GM18861 (cell line): ENCODE data around the gene MED12.
A peak's percentile ranks its signal among the peaks of the same experiment; 100 is the strongest.

ENCODE experiments used
- ATAC-seq: cut with Tn5 transposase; IDR thresholded peaks from one replicate; pipeline ENCODE4 v1.9.1; 2021; ENCODE audit not compliant: unreplicated experiment

MED12 gene

GRCh38 chrX:71118032-71118984, at the start of gene MED12:
Gene MED12 (plus strand): TSS chrX:71118596. CDS start chrX:71118755, 159 bp downstream.
- peak; percentile 75 for ATAC-seq

DNA sequence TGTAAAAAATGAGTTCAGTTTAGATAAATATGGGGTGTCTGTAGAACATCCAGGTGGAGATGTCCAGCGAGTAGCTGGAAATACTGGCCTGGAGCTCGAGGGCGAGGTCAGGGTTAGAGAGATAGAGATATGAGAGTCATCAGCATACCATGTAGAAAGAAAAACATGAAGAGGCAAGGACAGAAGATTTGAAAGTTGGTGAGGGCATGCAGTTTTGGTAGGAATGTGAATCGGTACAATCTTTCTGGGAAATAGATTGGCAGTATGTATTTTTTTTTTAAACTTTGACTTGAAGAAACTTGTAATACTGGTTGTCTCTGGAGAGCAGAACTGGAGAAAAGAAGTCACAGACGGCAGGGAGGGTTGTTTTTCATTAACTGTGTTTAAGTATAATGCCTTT, 47.9 kb upstream of the MED12 start:
- no peak for ATAC-seq

DNA sequence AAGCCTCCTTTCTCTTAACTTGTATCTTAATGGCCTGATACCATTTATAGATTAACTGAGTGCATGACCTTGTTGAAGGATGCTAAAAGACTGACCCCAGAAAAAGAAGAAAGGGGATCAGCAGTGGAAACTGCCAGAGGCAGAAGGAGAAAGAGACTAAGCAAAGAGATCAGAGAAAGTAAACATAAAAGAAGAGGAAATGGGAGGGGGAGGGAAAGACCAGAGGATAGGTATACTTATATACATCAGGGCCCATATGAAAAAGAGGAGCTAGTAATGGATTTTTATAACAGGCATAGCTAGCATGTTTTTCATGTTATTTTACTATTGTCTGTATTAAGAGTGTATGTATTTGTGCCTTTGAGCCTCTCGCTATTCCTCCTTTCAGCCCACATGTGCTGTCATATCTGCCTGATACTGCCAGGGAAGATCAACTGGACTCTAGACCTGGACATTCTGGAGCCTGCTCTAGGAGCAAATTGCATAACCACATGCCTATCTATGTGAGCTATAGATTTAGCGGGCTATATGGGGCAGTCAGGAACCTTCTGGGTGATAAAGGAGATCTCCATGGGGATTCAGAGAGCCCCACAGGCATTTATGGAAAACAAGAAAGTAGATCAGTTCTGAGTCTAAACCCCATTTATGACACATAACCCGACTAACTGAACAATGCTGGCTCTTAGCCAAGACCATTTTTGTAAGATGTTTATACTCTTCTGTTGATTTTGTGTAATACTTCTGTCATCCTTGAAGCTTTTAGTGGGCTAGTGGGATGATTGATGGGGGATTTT, 36.9 kb upstream of the MED12 start:
- no peak for ATAC-seq

- no peak for ATAC-seq
These were observed 36.2 kb upstream of the MED12 start for GRCh38 chrX:71082124-71082647.

- no peak for ATAC-seq
These were observed 35.6 kb upstream of the MED12 start for GRCh38 chrX:71082822-71083221.

DNA sequence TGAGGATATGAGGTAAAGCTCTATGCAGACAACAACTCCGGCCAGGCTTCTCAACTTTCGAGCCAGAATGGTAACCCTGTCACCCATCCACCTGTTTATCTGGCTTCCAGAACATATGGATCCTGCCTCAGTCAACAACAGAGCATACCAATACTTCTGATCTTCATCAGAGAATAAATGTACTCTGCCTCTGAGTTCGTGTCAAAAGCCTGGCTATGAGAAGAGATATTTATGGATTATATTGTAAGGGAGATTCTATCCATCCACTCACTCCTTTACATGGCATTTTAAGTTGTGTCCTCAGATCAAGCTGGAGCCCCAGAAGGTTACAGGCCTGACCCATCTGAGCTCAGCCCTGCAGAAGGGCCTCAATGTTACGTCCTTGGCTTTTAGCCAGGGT, 32.5 kb upstream of the MED12 start:
- ATAC-seq: no peak

DNA sequence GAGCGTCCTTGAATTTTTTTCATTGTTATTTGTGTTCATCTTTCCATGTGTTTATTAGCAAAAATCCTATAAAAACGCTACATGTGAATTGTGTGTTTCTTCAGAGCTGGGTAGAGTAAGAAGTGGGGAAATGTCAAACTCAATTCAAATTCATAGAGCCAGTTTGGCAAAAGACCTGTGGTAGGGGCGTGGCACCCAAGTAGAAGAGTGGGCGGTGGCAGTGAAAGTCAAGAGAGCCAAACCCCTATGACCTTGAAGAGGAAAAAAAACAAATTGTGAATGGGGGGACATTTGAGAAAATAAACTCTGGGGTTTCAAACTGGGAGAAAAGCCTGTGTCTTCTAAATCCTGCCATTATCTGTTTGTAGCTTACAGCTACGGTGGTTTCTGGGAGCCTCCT, 27.1 kb upstream of the MED12 start:
- no peak for ATAC-seq

- ATAC-seq: no peak
These were observed 23.4 kb upstream of the MED12 start for GRCh38 chrX:71095033-71095432.

GRCh38 chrX:71095555-71095980, 22.8 kb upstream of the MED12 start, which contains the start of gene FOXO4:
Gene FOXO4 (plus strand): TSS chrX:71095851. CDS start chrX:71096529, 678 bp downstream.
- ATAC-seq: peak; percentile 91

GRCh38 chrX:71095981-71096759, 22.2 kb upstream of the MED12 start:
- no peak for ATAC-seq

DNA sequence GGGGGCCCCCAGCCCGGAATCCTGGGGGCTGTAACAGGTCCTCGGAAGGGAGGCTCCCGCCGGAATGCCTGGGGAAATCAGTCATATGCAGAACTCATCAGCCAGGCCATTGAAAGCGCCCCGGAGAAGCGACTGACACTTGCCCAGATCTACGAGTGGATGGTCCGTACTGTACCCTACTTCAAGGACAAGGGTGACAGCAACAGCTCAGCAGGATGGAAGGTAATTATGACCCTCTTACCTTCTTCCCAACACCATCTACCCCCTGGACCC, 21.7 kb upstream of the MED12 start:
- no peak for ATAC-seq

GRCh38 chrX:71098302-71098701, 20.1 kb upstream of the MED12 start:
- ATAC-seq: no peak

GRCh38 chrX:71098951-71099506, 19.4 kb upstream of the MED12 start:
- ATAC-seq: no peak

DNA sequence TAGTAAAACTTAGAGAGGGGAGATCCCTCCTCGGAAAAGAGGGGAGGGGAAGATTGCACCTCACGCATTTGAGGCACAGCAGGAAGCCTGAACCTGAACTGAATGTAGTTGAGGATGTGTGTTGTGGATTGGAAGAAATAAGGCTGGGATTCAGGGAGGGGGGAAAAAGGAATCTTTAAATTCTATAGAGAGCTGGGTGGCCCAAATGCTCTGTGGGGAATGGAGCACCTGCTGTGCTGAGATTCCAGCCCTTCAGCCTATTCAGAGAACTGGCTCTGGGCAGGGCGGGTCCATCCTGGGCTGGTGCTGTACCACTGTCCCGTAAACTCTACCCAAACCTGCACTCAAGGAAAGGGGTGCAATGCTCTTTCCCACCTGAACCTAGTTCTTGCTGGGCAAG, 18.7 kb upstream of the MED12 start:
- ATAC-seq: no peak

DNA sequence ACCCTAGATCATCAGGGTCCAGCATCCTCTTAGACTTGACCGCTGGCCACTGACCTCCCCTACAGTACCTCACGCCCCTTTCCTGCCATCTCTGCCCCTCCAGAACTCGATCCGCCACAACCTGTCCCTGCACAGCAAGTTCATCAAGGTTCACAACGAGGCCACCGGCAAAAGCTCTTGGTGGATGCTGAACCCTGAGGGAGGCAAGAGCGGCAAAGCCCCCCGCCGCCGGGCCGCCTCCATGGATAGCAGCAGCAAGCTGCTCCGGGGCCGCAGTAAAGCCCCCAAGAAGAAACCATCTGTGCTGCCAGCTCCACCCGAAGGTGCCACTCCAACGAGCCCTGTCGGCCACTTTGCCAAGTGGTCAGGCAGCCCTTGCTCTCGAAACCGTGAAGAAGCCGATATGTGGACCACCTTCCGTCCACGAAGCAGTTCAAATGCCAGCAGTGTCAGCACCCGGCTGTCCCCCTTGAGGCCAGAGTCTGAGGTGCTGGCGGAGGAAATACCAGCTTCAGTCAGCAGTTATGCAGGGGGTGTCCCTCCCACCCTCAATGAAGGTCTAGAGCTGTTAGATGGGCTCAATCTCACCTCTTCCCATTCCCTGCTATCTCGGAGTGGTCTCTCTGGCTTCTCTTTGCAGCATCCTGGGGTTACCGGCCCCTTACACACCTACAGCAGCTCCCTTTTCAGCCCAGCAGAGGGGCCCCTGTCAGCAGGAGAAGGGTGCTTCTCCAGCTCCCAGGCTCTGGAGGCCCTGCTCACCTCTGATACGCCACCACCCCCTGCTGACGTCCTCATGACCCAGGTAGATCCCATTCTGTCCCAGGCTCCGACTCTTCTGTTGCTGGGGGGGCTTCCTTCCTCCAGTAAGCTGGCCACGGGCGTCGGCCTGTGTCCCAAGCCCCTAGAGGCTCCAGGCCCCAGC, 17.6 kb upstream of the MED12 start:
- no peak for ATAC-seq

DNA sequence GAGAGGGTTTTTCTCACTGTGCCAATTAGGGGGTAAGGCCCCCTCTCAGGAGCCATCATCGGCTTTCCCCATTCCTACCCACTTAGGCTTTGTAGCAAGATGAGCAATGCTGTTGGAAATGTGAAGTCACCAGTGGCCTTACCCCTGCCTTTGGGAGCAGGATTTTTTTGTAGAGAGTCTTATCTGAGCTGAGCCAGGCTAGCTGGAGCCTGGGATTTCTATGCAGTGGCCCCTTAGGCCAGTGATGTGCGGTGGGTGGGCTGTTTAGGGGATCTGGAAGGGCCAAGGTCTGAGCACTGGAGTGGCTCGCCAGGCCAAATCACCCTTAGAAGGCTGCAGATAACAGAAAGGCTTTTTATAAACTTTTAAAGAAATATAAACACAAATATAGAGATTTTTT, 16.1 kb upstream of the MED12 start:
- ATAC-seq: no peak

- no peak for ATAC-seq
These were observed 15.0 kb upstream of the MED12 start for GRCh38 chrX:71103110-71103983.

- no peak for ATAC-seq
These were observed 12.8 kb upstream of the MED12 start for GRCh38 chrX:71105628-71106027.

- no peak for ATAC-seq
These were observed 12.0 kb upstream of the MED12 start, which contains the start of gene CXorf65 for GRCh38 chrX:71106427-71106826. Gene CXorf65 (minus strand): TSS chrX:71106740. CDS start chrX:71106556, 184 bp downstream.
